Effector memory CD4-positive, alpha-beta T cell (primary cell): Measurements from ENCODE around the gene MCM3.
A peak's percentile ranks its signal among the peaks of the same experiment; 100 is the strongest.

Source experiments
- DNase-seq, 3 donors: peaks; one replicate each; pipeline ENCODE4 v3.0.0-alpha.2; 2020
- H3K27ac ChIP-seq: 2 replicates; pipeline ENCODE4 v1.7.0; 2013; ENCODE audit warnings: mild to moderate bottlenecking, low read length, moderate library complexity; ENCODE audit not compliant: insufficient read depth, poor library complexity, severe bottlenecking
- H3K27me3 ChIP-seq: replicated peaks from 2 replicates; pipeline ENCODE4 v1.7.0; 2013; ENCODE audit warnings: mild to moderate bottlenecking, low read length; ENCODE audit not compliant: insufficient read depth, control insufficient read depth, poor library complexity, severe bottlenecking
- H3K36me3 ChIP-seq: 2 replicates; pipeline ENCODE4 v1.7.0; 2013; ENCODE audit warnings: mild to moderate bottlenecking, low read length, moderate library complexity; ENCODE audit not compliant: control insufficient read depth, insufficient read depth
- H3K4me1 ChIP-seq: 2 replicates; pipeline ENCODE4 v1.7.0; 2013; ENCODE audit warnings: low read length, mild to moderate bottlenecking; ENCODE audit not compliant: control insufficient read depth, insufficient read depth, poor library complexity, severe bottlenecking
- H3K4me3 ChIP-seq: 2 replicates; pipeline ENCODE4 v1.7.0; 2013; ENCODE audit warnings: low read length, low read depth, mild to moderate bottlenecking; ENCODE audit not compliant: insufficient read depth, poor library complexity, severe bottlenecking
- H3K9me3 ChIP-seq: 2 replicates; pipeline ENCODE4 v1.7.0; 2013; ENCODE audit warnings: mild to moderate bottlenecking, low read length, moderate library complexity; ENCODE audit not compliant: control insufficient read depth

MCM3 gene

GRCh38 chr6:52304983-52305390 is 20.4 kb upstream of the MCM3 start:
- H3K4me1 ChIP-seq: peaks cover 42% of the 10 kb centered on the region
- peak overlapping the region; percentile 33 for H3K4me3 ChIP-seq
- peak overlapping the region; percentile 69 for H3K27ac ChIP-seq
- no peak for DNase-seq
- no peaks in the 10 kb centered on the region for H3K9me3 ChIP-seq
- H3K27me3 ChIP-seq: no peaks in the 10 kb centered on the region
- H3K36me3 ChIP-seq: no peaks in the 10 kb centered on the region

GRCh38 chr6:52303178-52303577 is 18.6 kb upstream of the MCM3 start:
- no peaks in the 10 kb centered on the region for H3K9me3 ChIP-seq
- H3K4me1 ChIP-seq: peaks cover 36% of the 10 kb centered on the region
- no peaks in the 10 kb centered on the region for H3K36me3 ChIP-seq
- no peak overlapping the region for H3K27ac ChIP-seq
- H3K27me3 ChIP-seq: no peaks in the 10 kb centered on the region
- H3K4me3 ChIP-seq: no peak overlapping the region
- DNase-seq: no peak

- H3K4me1 ChIP-seq: peaks cover 22% of the 10 kb centered on the region
- no peaks in the 10 kb centered on the region for H3K9me3 ChIP-seq
- H3K27ac ChIP-seq: no peak overlapping the region
- no peak for DNase-seq
- H3K4me3 ChIP-seq: no peak overlapping the region
- H3K27me3 ChIP-seq: no peaks in the 10 kb centered on the region
- H3K36me3 ChIP-seq: no peaks in the 10 kb centered on the region
These were observed 16.8 kb upstream of the MCM3 start for GRCh38 chr6:52301326-52301725.

- no peaks in the 10 kb centered on the region for H3K27me3 ChIP-seq
- peaks cover 15% of the 10 kb centered on the region for H3K4me1 ChIP-seq
- H3K4me3 ChIP-seq: no peak overlapping the region
- no peaks in the 10 kb centered on the region for H3K9me3 ChIP-seq
- H3K27ac ChIP-seq: no peak overlapping the region
- DNase-seq: no peak
- H3K36me3 ChIP-seq: no peaks in the 10 kb centered on the region
These were observed 16.0 kb upstream of the MCM3 start for GRCh38 chr6:52300489-52300931.

- H3K27ac ChIP-seq: no peak overlapping the region
- no peaks in the 10 kb centered on the region for H3K27me3 ChIP-seq
- no peaks in the 10 kb centered on the region for H3K36me3 ChIP-seq
- no peak for DNase-seq
- no peaks in the 10 kb centered on the region for H3K9me3 ChIP-seq
- H3K4me1 ChIP-seq: peaks cover 8% of the 10 kb centered on the region
- H3K4me3 ChIP-seq: no peak overlapping the region
These were observed 15.1 kb upstream of the MCM3 start for GRCh38 chr6:52299653-52300052.

GRCh38 chr6:52297433-52297832 is 12.9 kb upstream of the MCM3 start:
- H3K4me1 ChIP-seq: peaks cover 3% of the 10 kb centered on the region
- H3K36me3 ChIP-seq: no peaks in the 10 kb centered on the region
- no peaks in the 10 kb centered on the region for H3K9me3 ChIP-seq
- DNase-seq: no peak
- H3K27me3 ChIP-seq: no peaks in the 10 kb centered on the region
- no peak overlapping the region for H3K4me3 ChIP-seq
- no peak overlapping the region for H3K27ac ChIP-seq

GRCh38 chr6:52293067-52293466 is 8.5 kb upstream of the MCM3 start:
- no peaks in the 10 kb centered on the region for H3K9me3 ChIP-seq
- H3K36me3 ChIP-seq: no peaks in the 10 kb centered on the region
- H3K27me3 ChIP-seq: no peaks in the 10 kb centered on the region
- H3K4me1 ChIP-seq: peaks cover 3% of the 10 kb centered on the region
- no peak for DNase-seq
- no peak overlapping the region for H3K27ac ChIP-seq
- H3K4me3 ChIP-seq: no peak overlapping the region

- Histone ChIP-seq H3K9me3 (no peaks in the 10 kb centered on the region), H3K27me3 (no peaks in the 10 kb centered on the region), H3K27ac (no peak overlapping the region), H3K36me3 (no peaks in the 10 kb centered on the region), H3K4me3 (no peak overlapping the region), H3K4me1 (peaks cover 18% of the 10 kb centered on the region)
- DNase-seq: no peak
These were observed 4.3 kb upstream of the MCM3 start for GRCh38 chr6:52288841-52289240.

GRCh38 chr6:52288216-52288615 is 3.7 kb upstream of the MCM3 start:
- peaks cover 23% of the 10 kb centered on the region for H3K4me1 ChIP-seq
- no peaks in the 10 kb centered on the region for H3K36me3 ChIP-seq
- no peak overlapping the region for H3K4me3 ChIP-seq
- H3K27ac ChIP-seq: no peak overlapping the region
- H3K27me3 ChIP-seq: no peaks in the 10 kb centered on the region
- no peaks in the 10 kb centered on the region for H3K9me3 ChIP-seq
- DNase-seq: no peak

- Histone ChIP-seq H3K4me3 (no peak overlapping the region), H3K36me3 (peaks cover 8% of the 10 kb centered on the region), H3K27me3 (no peaks in the 10 kb centered on the region), H3K9me3 (no peaks in the 10 kb centered on the region), H3K4me1 (peaks cover 27% of the 10 kb centered on the region), H3K27ac (peak overlapping the region; percentile 67)
- DNase-seq: peak in 1 of 3 donors; percentile 36
These were observed 2.4 kb upstream of the MCM3 start for GRCh38 chr6:52286798-52287432.
